ENCODE results near the gene SSR3.

The SSR3 gene

GRCh38 chr3:156536524-156537316, 18.2 kb downstream of the SSR3 start:
- no peak for ATAC-seq (replicated peaks)
- Mint-ChIP-seq H3K9me3 (no peaks in the 10 kb centered on the region), H3K4me1 (peaks cover 6% of the 10 kb centered on the region in 2 donors), H3K27me3 (no peaks in the 10 kb centered on the region), H3K36me3 (peaks cover 25 to 45% of the 10 kb centered on the region in 2 donors), H3K4me3 (no peak overlapping the region), H3K27ac (no peak overlapping the region)
- DNase-seq: no peak

GRCh38 chr3:156535798-156536197, 19.1 kb downstream of the SSR3 start:
- H3K27me3 Mint-ChIP-seq: no peaks in the 10 kb centered on the region
- ATAC-seq (replicated peaks) (no peak), DNase-seq (no peak)
- H3K9me3 Mint-ChIP-seq: no peaks in the 10 kb centered on the region
- H3K4me3 Mint-ChIP-seq: no peak overlapping the region
- peaks cover 23 to 47% of the 10 kb centered on the region in 2 donors for H3K36me3 Mint-ChIP-seq
- H3K4me1 Mint-ChIP-seq: peaks cover 6% of the 10 kb centered on the region in 2 donors
- H3K27ac Mint-ChIP-seq: no peak overlapping the region

DNA sequence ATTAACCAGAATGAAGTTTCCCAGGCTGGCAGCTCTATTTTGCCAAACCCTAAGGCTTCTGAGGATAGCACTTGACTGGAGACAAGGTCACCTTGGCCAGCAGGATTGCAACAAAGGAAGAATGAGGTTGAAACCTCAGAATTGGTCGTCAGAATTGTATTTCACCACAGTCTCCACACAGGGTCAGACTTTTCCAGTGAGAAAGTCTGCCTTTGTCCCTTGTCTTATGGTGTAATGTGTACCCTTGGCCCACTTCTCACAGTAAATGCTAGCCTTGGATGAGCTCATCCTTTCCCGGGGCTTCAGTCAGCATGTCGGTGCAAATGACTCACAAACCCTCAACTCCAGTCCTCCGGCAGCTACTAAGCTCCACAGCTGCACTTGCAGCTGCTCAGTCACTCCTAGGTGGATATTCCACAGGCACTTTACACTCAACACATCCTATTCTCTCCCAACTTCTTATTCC, 19.7 kb downstream of the SSR3 start:
- Mint-ChIP-seq H3K4me3 (no peak overlapping the region), H3K4me1 (peaks cover 6% of the 10 kb centered on the region in 2 donors), H3K27ac (no peak overlapping the region), H3K36me3 (peaks cover 28 to 53% of the 10 kb centered on the region in 2 donors), H3K27me3 (no peaks in the 10 kb centered on the region), H3K9me3 (no peaks in the 10 kb centered on the region)
- DNase-seq (no peak), ATAC-seq (replicated peaks) (no peak)

GRCh38 chr3:156533205-156533604, 21.7 kb downstream of the SSR3 start:
- Mint-ChIP-seq H3K36me3 (peaks cover 38 to 62% of the 10 kb centered on the region in 2 donors), H3K27me3 (no peaks in the 10 kb centered on the region), H3K27ac (no peak overlapping the region), H3K9me3 (no peaks in the 10 kb centered on the region), H3K4me1 (peaks cover 6% of the 10 kb centered on the region in 2 donors), H3K4me3 (no peak overlapping the region)
- no peak for ATAC-seq (replicated peaks)
- DNase-seq: no peak

GRCh38 chr3:156532730-156533129, 22.2 kb downstream of the SSR3 start:
- no peak overlapping the region for H3K4me3 Mint-ChIP-seq
- no peaks in the 10 kb centered on the region for H3K27me3 Mint-ChIP-seq

DNA sequence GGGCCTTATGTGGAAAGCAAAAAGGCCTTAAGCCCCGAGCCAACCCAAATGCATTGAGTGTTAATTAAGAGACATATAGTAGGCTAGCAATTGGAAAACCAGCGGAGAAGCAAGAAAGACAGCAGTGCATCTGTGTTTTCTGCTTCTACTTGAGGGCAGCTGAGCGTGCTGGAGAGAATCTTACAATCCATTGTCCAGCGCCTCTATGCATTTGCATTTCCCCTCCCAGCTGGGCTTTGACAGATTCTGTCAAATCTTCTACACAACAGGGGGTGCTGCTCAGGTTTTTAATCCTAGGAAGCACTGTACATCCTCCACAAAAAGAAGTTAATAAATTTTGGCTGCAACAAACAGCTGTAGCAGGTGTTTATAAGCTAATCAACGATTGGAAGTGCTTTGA, 23.9 kb downstream of the SSR3 start:
- Mint-ChIP-seq H3K4me3 (no peak overlapping the region), H3K27me3 (no peaks in the 10 kb centered on the region), H3K4me1 (peaks cover 6% of the 10 kb centered on the region in 2 donors), H3K36me3 (peaks cover 41 to 68% of the 10 kb centered on the region in 2 donors), H3K9me3 (no peaks in the 10 kb centered on the region), H3K27ac (no peak overlapping the region)
- ATAC-seq (replicated peaks) (no peak), DNase-seq (no peak)

More at GRCh38 chr3:156532730-156533129, 22.2 kb downstream of the SSR3 start:
- peaks cover 43 to 64% of the 10 kb centered on the region in 2 donors for H3K36me3 Mint-ChIP-seq
- no peaks in the 10 kb centered on the region for H3K9me3 Mint-ChIP-seq
- no peak for DNase-seq
- no peak for ATAC-seq (replicated peaks)
- no peak overlapping the region for H3K27ac Mint-ChIP-seq
- H3K4me1 Mint-ChIP-seq: peaks cover 6% of the 10 kb centered on the region in 2 donors

GRCh38 chr3:156527060-156527459, 27.9 kb downstream of the SSR3 start:
- Mint-ChIP-seq H3K27ac (no peak overlapping the region), H3K27me3 (peaks cover 0 to 5% of the 10 kb centered on the region in 2 donors), H3K9me3 (no peaks in the 10 kb centered on the region), H3K36me3 (peaks cover 40 to 59% of the 10 kb centered on the region in 2 donors), H3K4me1 (peaks cover 5 to 10% of the 10 kb centered on the region in 2 donors), H3K4me3 (no peak overlapping the region)
- no peak for DNase-seq
- ATAC-seq (replicated peaks): no peak

- peaks cover 36 to 55% of the 10 kb centered on the region in 2 donors for H3K36me3 Mint-ChIP-seq
- H3K27ac Mint-ChIP-seq: no peak overlapping the region
- ATAC-seq (replicated peaks) (no peak), DNase-seq (no peak)
- no peaks in the 10 kb centered on the region for H3K9me3 Mint-ChIP-seq
- peaks cover 5 to 10% of the 10 kb centered on the region in 2 donors for H3K4me1 Mint-ChIP-seq
- peaks cover 5 to 6% of the 10 kb centered on the region in 2 donors for H3K27me3 Mint-ChIP-seq
- no peak overlapping the region for H3K4me3 Mint-ChIP-seq
Observed at GRCh38 chr3:156525808-156526207, 29.1 kb downstream of the SSR3 start.

DNA sequence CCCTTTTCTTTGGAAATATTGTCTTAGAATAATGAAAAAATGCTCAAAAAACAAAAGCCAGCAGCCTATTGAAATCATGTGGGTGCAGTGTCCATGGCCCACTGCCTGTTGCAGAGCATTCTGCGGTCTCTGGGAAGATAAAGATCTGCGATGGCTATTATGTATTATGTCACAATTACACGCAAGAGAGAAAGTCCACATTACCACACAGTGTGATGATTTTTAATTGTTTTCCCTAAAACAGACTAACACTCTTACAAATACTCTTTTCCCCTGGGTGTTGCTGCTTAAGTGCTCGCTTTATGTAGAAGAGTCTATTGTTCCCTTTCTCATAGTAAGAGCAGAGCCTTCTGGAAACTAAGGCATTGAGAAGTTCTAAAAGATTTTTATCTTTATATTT, 32.2 kb downstream of the SSR3 start:
- ATAC-seq (replicated peaks) (no peak), DNase-seq (no peak)
- Mint-ChIP-seq H3K4me1 (peaks cover 5 to 10% of the 10 kb centered on the region in 2 donors), H3K27ac (no peak overlapping the region), H3K4me3 (no peak overlapping the region), H3K9me3 (no peaks in the 10 kb centered on the region), H3K36me3 (peaks cover 12 to 28% of the 10 kb centered on the region in 2 donors), H3K27me3 (peaks cover 14 to 18% of the 10 kb centered on the region in 2 donors)

GRCh38 chr3:156519758-156520162, 35.2 kb downstream of the SSR3 start:
- Mint-ChIP-seq H3K4me1 (peaks cover 5 to 9% of the 10 kb centered on the region in 2 donors), H3K9me3 (no peaks in the 10 kb centered on the region), H3K27me3 (peaks cover 14 to 24% of the 10 kb centered on the region in 2 donors), H3K27ac (no peak overlapping the region), H3K36me3 (peaks cover 11 to 15% of the 10 kb centered on the region in 2 donors), H3K4me3 (no peak overlapping the region)
- no peak for DNase-seq
- ATAC-seq (replicated peaks): peak; percentile 76 to 91

GRCh38 chr3:156518726-156519125, 36.2 kb downstream of the SSR3 start:
- H3K36me3 Mint-ChIP-seq: peaks cover 4 to 5% of the 10 kb centered on the region in 2 donors
- DNase-seq: no peak
- no peak for ATAC-seq (replicated peaks)
- no peak overlapping the region for H3K4me3 Mint-ChIP-seq
- no peaks in the 10 kb centered on the region for H3K4me1 Mint-ChIP-seq
- H3K27me3 Mint-ChIP-seq: peaks cover 14 to 24% of the 10 kb centered on the region in 2 donors
- no peaks in the 10 kb centered on the region for H3K9me3 Mint-ChIP-seq
- no peak overlapping the region for H3K27ac Mint-ChIP-seq

DNA sequence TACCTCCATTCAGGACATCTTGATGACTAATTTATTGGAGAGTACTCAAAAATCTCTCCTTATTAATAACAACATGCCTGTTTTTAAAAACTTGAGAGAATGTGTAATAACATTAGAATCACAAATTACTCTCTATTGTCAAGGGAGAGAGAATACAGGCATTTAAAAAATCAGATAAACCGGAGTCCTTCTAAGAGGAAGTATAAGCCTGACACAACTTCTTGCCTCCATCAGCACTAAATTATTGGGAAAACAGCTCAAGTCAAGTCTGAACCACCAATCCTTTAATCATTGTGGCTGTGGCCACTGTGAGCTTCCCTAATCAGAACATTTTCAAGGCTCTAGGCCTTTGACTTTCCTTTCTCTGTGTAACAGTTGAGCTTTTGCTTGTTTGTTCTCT, 38.0 kb downstream of the SSR3 start:
- no peaks in the 10 kb centered on the region for H3K36me3 Mint-ChIP-seq
- no peaks in the 10 kb centered on the region for H3K9me3 Mint-ChIP-seq
- no peaks in the 10 kb centered on the region for H3K4me1 Mint-ChIP-seq
- no peak overlapping the region for H3K4me3 Mint-ChIP-seq
- no peak overlapping the region for H3K27ac Mint-ChIP-seq
- DNase-seq (no peak), ATAC-seq (replicated peaks) (no peak)
- peaks cover 14 to 19% of the 10 kb centered on the region in 2 donors for H3K27me3 Mint-ChIP-seq

DNA sequence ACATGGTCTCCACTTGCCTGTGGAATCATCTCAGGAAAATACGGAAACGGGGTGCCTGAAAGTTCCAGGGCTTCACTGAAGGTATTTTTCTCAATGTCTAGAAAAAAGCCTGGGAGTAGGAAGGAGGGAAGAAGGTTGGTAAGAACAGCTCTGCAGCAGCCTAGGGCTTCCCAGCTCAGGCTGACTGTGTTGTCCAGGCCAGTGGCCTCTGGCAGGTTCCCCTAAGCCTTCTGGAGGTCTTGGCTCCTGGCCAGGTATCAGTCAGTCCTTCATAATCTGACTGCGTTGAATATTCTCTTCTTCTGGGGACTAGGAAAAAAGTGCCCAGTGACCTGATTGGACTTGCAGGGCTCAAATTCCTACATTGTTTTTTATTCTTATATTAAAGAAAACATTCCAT, 38.6 kb downstream of the SSR3 start:
- ATAC-seq (replicated peaks) (no peak), DNase-seq (no peak)
- no peaks in the 10 kb centered on the region for H3K9me3 Mint-ChIP-seq
- H3K4me3 Mint-ChIP-seq: no peak overlapping the region
- H3K4me1 Mint-ChIP-seq: no peaks in the 10 kb centered on the region
- H3K27me3 Mint-ChIP-seq: peaks cover 16 to 19% of the 10 kb centered on the region in 2 donors
- H3K27ac Mint-ChIP-seq: no peak overlapping the region
- no peaks in the 10 kb centered on the region for H3K36me3 Mint-ChIP-seq

- ATAC-seq (replicated peaks) (no peak), DNase-seq (no peak)
- no peaks in the 10 kb centered on the region for H3K4me1 Mint-ChIP-seq
- no peak overlapping the region for H3K27ac Mint-ChIP-seq
- H3K36me3 Mint-ChIP-seq: no peaks in the 10 kb centered on the region
- peaks cover 15 to 21% of the 10 kb centered on the region in 2 donors for H3K27me3 Mint-ChIP-seq
- H3K9me3 Mint-ChIP-seq: no peaks in the 10 kb centered on the region
- H3K4me3 Mint-ChIP-seq: no peak overlapping the region
Observed at GRCh38 chr3:156513619-156514018, 41.3 kb downstream of the SSR3 start.

DNA sequence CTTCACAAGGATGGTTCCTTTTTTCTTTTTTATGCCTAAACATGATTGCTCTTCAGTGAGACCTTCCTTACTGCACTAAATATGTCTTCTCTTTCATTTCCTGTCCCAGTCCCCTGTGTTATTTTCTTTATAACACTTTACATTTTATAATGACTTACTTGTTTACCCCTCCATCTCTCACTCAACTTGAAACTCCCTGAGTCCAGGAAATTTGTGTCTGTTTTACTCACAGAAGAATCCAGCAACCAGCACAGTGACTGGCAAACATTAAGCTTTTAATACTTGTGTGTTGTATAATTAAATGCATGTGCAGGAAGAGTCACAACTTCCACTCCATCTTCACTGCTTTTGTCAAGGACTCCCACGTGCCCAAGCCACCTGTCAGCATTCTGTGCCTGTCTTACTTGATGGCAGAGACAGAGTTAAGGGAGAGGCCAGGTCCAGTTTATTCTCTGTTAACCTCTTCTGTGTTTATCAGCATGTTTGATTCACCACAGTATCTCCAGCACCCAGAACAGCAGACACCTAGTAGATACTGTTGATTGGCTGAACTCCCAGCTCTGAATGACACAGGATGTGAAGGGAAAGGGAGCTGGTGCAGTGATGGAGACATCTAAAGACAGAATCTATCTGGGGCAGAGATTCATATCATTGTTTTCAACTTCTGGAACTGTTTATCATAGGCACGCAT, 42.8 kb downstream of the SSR3 start:
- H3K9me3 Mint-ChIP-seq: no peaks in the 10 kb centered on the region
- ATAC-seq (replicated peaks) (no peak), DNase-seq (no peak)
- H3K36me3 Mint-ChIP-seq: no peaks in the 10 kb centered on the region
- no peak overlapping the region for H3K27ac Mint-ChIP-seq
- no peak overlapping the region for H3K4me3 Mint-ChIP-seq
- H3K4me1 Mint-ChIP-seq: no peaks in the 10 kb centered on the region
- peaks cover 9 to 15% of the 10 kb centered on the region in 2 donors for H3K27me3 Mint-ChIP-seq

Data from stimulated activated naive B cell treated with anti-CD40 and anti-IgM and Interleukin-4, amounts not matched to agents 10 μg/mL and 1 μg/mL and 100 μg/mL, for 72 hours (primary cell).